SHP77 treated with DMSO at 0.1 percent for 48 hours (cell line): ENCODE data around the gene IGDCC3.
"Not testable (repeated sequence)": the region's sequence is repeated elsewhere in the genome, so short reads cannot be mapped to it uniquely, and the experiment has no call there.

ENCODE experiments used
- DNase-seq: peaks from one replicate; lab custom pipeline; 2025; lab: John Stamatoyannopoulos, UW

Gene IGDCC3

GRCh38 chr15:65369212-65369547 lies 8.6 kb downstream of the IGDCC3 start:
- DNase-seq, result no peak

- DNase-seq, result no peak
Measured at GRCh38 chr15:65368302-65369211, 9.2 kb downstream of the IGDCC3 start.

DNA sequence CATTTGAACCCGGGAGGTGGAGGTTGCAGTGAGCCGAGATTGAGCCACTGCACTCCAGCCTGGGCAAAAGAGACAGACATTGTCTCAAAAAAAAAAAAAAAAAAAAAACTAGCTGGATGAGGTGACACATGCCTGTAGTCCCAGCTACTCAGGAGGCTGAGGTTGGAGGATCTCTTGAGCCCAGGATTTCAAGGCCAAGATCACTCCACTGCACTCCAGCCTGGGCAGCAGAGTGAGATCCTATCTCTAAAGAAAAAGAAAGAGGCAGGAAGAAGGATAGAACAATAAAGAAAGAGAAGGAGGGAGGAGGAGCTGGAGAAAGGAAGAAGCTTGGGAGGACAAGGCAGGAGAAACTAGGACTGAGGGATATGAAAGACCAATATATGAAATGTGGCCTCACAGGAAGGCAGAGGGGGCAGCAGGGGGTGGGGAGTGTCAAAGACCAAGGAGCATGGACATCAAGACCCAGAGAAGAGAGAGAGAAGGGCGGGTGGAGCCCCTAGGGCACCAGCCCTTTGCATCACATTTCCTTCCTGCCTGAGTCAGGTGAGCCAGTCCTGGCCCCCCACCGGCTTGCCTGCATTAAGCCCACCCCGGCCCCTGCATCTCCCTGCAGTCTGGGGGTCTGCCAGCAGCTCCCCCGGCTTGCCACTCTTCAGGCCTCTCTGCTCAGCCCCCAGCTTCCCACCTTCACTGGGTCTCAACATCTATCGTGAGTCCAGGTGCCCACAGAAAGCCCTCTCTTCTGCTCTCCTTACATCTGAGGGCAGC lies 11.5 kb downstream of the IGDCC3 start:
- DNase-seq, result no peak

- DNase-seq, result no peak
Measured at GRCh38 chr15:65365229-65365628, 12.6 kb downstream of the IGDCC3 start.

- no peak for DNase-seq
Measured at GRCh38 chr15:65363766-65364165, 14.0 kb downstream of the IGDCC3 start.

GRCh38 chr15:65363306-65363705 lies 14.5 kb downstream of the IGDCC3 start:
- DNase-seq, result no peak

DNA sequence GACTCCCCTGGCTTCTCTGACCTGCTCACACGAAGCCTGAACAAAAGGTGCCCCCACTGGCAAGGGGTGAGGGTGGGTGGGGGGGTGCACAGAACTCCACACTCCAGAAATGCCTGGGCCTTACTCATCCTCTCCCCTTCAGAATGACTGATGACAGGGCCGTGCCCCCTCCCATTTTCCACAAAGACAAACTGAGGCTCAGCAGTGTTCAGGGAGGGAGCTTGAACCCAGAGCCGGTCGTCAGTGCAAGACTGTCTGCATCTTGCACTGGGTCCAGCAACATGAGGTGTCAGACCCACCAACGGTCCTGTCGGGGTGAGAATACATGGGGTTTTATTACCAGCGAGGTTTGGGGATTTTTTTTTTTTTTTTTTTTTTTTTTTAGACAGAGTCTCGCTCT lies 15.3 kb downstream of the IGDCC3 start:
- DNase-seq, result no peak

GRCh38 chr15:65361708-65362459 lies 15.9 kb downstream of the IGDCC3 start:
- no peak for DNase-seq

DNA sequence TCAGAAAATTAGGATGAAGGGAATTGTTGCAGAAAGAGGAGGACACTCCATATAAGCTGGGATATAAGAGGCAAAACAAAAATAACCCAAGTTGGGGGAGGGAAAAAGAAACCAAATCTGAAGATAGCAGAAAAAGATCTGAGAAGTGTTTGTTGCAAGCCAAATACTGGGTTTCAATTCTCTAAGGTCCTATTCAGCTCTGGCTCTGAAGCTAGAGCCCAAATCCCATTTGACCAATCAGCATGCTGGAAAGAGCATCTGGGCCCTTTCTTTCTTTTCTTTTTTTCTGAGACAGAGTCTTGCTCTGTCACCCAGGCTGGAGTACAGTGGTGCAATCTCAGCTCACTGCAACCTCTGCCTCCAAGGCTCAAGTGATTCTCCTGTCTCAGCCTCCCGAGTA lies 17.3 kb downstream of the IGDCC3 start:
- DNase-seq, result no peak

DNA sequence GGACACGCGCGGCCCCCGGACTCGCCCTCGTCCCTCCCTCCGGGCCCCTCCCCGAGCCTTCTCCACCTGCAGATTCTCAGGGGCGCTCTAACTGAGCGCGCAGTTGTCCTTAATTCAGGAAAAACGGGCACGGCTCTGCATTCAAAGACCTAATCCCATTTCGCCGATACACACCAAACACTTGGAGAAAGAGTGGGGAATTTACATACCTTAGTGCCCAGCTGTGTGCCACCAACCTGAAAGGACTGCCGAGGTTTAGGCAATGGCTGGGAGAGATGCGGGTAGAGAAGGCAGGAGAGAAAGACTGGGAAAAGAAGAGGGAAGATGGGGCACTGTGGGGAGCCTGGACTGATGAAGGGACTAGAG lies 21.8 kb downstream of the IGDCC3 start:
- no peak for DNase-seq

GRCh38 chr15:65355173-65355987 lies 22.4 kb downstream of the IGDCC3 start:
- no peak for DNase-seq

- DNase-seq, result no peak
Measured at GRCh38 chr15:65354835-65355172, 23.0 kb downstream of the IGDCC3 start.

DNA sequence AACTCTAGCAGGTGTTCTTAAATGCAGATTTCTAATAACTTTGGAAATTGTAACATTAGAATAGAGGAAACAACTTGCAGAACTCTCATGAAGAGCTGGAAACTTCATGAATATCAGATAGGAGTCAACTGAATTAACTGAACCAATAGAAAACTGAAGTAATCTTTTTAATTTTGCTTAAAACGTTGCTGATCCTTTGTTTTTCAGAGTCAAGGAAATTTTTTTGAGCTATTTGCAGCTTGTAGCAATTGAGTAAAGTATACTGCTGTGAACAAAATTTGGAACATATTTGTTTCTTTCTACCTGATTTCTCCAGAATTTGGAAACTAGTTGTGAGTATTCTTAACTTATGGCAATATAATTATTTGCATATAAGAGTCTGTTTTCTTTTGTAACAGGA lies 25.8 kb downstream of the IGDCC3 start:
- DNase-seq, result not testable (repeated sequence)

GRCh38 chr15:65349338-65349737 lies 28.5 kb downstream of the IGDCC3 start:
- no peak for DNase-seq

DNA sequence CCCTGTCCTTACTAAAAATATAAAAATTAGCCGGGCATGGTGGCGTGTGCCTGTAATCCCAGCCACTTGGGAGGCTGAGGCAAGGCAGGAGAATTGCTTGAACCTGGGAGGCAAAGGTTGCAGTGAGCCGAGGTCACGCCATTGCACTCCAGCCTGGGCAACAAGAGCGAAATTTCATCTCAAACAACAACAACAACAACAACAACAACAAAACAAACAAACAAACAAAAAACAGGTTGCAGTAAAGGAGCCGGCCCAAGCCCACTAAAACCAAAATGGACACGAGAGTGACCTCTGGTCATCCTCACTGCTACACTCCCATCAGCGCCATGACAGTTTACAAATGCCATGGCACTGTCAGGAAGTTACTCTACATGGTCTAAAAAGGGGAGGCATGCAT lies 30.0 kb downstream of the IGDCC3 start:
- not testable (repeated sequence) for DNase-seq

DNA sequence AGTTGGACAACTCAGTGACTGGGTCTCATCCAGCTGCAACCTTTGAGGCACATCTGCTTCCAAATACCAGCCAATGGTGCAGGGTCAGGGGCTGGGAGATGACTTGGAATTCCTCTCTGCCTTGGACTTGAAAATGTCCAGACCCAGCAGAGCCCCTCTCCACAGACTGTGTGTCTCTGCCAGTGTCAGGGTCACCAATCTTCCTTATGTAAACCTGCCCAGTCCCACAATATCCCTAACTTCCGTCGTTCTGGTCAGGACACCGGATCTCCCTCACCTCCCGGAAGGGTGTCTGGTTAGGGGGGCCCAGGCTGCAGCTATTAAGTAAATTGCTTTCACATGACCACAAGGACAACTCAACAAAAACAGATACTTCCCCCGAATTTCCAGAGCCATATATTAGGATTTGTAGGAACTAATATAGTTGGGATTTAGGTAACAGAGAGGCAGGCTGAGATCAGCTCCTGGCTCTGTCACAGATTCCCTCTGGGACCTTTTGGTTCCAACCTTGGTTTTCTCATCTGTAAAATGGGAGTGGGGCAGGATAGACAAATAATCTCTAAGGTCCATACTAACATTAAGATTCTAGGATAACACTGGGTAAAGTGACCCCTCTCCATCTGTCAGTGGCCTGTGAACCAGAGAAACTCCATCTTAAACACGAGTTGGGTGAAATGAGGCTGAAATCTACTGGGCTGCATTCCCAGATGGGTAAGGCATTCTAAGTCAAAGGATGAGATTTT lies 30.8 kb downstream of the IGDCC3 start:
- DNase-seq, result no peak

DNA sequence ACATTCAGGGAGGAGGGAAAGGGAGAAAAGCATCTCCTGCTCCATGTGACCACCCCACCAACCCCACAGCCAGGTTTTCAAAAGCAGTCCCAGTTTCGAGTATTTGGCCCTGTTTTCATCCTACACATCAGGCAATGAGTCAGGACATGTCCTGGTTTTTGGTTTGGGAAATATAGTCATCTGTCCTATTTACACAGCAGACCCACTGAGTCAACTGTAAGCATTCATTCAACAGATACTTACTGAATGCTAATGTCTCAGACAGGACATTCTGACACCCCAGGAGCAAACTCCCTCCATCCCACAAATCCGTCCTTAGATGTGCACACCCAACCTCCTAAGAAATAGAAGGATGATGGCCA lies 32.9 kb downstream of the IGDCC3 start:
- no peak for DNase-seq

DNA sequence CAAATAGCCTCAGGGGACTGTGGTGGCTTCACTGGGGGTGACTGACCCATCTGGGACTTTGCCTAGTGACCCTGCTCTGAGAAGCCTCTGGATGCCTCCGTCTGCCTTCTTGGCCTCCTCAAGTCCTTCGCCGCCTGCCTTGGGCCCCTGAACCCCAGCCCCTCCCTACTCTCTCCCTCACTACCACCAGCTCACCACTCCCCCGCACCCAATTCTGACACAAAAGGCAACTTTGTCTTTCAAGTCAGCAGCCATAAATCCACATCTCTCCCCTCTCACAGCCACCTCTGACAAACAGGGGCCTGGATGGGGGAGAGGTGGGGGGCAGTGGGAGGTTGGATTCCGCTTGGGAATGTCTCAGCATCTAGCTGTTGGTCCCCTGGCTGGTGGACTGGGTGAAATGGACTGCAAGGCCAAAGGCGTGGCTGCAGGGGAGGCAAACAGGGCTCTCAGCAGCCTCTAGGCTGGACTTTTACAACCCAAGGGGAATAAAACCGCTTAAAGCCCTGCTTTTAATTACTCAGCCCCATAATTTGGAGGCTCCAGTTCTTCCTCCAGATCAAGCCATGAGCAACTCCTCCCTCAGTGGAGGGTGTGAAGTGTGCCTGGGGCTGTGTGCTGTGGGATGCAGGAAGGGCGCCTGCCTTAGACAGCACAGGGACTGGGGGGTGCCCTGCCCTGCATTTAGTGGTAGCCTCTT lies 33.4 kb downstream of the IGDCC3 start:
- no peak for DNase-seq

- DNase-seq, result no peak
Measured at GRCh38 chr15:65343374-65343981, 34.3 kb downstream of the IGDCC3 start.

DNA sequence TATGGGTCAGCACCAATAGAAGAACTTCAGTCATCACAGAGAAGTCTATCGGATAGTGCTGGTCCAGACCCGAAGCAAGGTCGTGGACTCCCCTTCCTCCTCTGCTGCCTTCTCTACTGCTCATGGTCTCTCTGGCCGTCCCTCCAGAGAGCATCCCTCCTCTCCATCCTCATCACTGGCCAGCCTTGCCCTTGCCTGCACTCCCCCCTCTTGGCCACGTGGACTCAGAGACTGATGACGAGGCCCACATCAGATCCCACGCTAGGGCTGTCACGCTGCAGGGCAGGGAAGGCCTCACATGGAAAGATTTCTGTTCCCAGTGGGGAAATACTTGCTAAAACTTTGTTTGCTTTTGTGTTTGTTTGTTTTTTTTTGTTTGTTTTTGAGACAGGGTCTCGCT lies 35.3 kb downstream of the IGDCC3 start:
- no peak for DNase-seq
